H1 (cell line): Measurements from ENCODE around the gene DCLRE1B. TPM values are rescaled to one million over a fixed set of nuclear protein-coding genes. Genes with fewer than 3 reads are reported as not detected.

Source experiments
- CHD2 ChIP-seq: IDR thresholded peaks from 2 replicates; pipeline ENCODE4 v1.6.1; 2012; ENCODE audit warnings: low read length, improper control_type of control experiment
- CHD7 ChIP-seq: fragments of 300-600 bp; sonication (generic); IDR thresholded peaks from 2 replicates; pipeline ENCODE4 v1.7.1; 2012; ENCODE audit warnings: low read length, moderate library complexity, mild to moderate bottlenecking, inconsistent platforms; ENCODE audit not compliant: insufficient replicate concordance
- HDAC6 ChIP-seq: IDR thresholded peaks from one replicate; pipeline ENCODE4 v1.7.1; 2012; ENCODE audit warnings: low read depth, mild to moderate bottlenecking, inconsistent platforms, low read length, moderate library complexity
- polyA plus RNA-seq, 7 experiments: library from polyadenylated mRNA; depleted of rRNA in 3 of 7; stranded (reverse) in 5 of 7; unstranded in 2 of 7; fragments of >200 nt in 5 of 7; fragments of 200-250 nt in 2 of 7; gene quantifications; 1 replicate in 5 of 7; 2 replicates in 1 of 7; 4 replicates in 1 of 7; pipeline versions ENCODE4 v1.2.1 to v1.2.3, GENCODE V29; 2011 to 2013; ENCODE audit warnings: missing spikeins in 2 of 7, mixed read lengths in 2 of 7
- total RNA-seq: library from RNA; stranded (reverse); fragmentation: NEBNext Ultra II Directional; extraction: Animal tissue kit (Norgen Biotek cat#: 25700); gene quantifications from 2 replicates; pipeline ENCODE4 v1.2.1, GENCODE V29; 2021

DCLRE1B gene
- total and polyA plus RNA-seq, 2 of the 8 experiments (the other 6 are each of a cell fraction or from before 2014, with no cell fraction given) = 5.5 to 11.0 TPM

- TF ChIP-seq CHD7 (no peak), HDAC6 (no peak), CHD2 (no peak)
- TF ChIP-seq, all 59 proteins: peak for 0
Observed at GRCh38 chr1:113916974-113917373, 11.8 kb downstream of the DCLRE1B start (continued).
